ENCODE data around the gene CTNNA3. TPM values are rescaled to one million over a fixed set of nuclear protein-coding genes. Genes with fewer than 3 reads are reported as not detected.

CTNNA3 gene
- total and polyA plus RNA-seq, 4 donors, result 0.16 to 2.4 (median 1.4) TPM

DNA sequence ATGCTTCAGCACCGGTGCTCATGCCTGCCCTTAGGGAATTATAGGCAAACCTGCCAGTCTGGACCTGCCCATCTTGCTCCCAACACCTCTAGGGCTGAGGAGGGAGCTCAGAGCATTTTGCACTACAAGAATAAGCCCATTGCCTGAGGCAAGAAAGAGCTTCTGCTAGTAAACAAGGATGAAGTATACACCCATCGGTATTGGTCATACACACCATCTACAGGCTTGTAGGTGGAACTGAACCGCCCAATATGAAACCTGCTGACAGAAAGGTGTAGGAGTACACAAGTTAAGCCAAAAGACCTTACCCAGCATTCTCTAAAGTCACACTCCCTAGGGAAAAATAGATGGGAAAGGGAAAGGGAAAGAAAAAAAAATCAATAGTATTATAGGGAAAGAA, 1727.1 kb downstream of the CTNNA3 start:
- Histone ChIP-seq H3K9me3 (ENCODE audit: control insufficient read depth in 4 of 4, low read length in 3 of 4) (peaks cover 0 to 2% (median 0%) of the 10 kb centered on the region in 4 donors), H3K4me1 (ENCODE audit: control insufficient read depth in 4 of 4, insufficient read depth in 4 of 4, low read length in 3 of 4) (no peaks in the 10 kb centered on the region), H3K27ac (ENCODE audit: low read depth in 1 of 2, low read length in 2 of 2) (no peak overlapping the region), H3K36me3 (ENCODE audit: control insufficient read depth in 4 of 4, insufficient read depth in 3 of 4, low read depth in 1 of 4, low read length in 3 of 4) (no peaks in the 10 kb centered on the region), H3K4me3 (ENCODE audit: low read depth in 1 of 3, low read length in 3 of 3) (no peak overlapping the region), H3K27me3 (ENCODE audit: control insufficient read depth in 4 of 4, insufficient read depth in 4 of 4, low read length in 3 of 4) (no peaks in the 10 kb centered on the region), H3K9ac (ENCODE audit: low read depth in 1 of 2, low read length in 2 of 2) (no peak overlapping the region)
- 88% methylated on average over 3 of the region's 3 CpGs for WGBS
- TF ChIP-seq FOXA2 (IDR thresholded peaks at IDR 0.05), result no peak
- no peak for DNase-seq (ENCODE audit: low spot score)

DNA sequence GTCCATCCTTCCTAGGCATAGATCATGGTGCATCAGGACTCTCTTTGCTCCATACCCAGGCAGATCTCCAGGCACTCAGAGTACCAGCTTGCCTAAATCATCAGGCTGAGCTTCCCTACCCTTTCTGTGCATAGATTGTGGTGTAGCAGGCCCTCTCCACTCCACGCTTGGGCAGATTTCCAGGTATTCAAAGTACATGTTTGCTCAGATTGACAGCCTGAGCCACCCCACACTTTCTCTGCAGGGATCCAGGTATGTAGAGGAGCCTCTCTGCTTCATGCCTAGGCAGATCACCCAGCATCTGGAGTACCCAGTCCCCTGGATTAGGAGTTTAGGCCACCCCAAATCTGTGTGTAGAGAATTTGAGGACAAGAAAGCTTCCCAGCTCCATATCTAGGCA, 1727.6 kb downstream of the CTNNA3 start:
- Histone ChIP-seq H3K4me1 (ENCODE audit: control insufficient read depth in 4 of 4, insufficient read depth in 4 of 4, low read length in 3 of 4) (no peaks in the 10 kb centered on the region), H3K36me3 (ENCODE audit: control insufficient read depth in 4 of 4, insufficient read depth in 3 of 4, low read depth in 1 of 4, low read length in 3 of 4) (no peaks in the 10 kb centered on the region), H3K9ac (ENCODE audit: low read depth in 1 of 2, low read length in 2 of 2) (no peak overlapping the region), H3K27me3 (ENCODE audit: control insufficient read depth in 4 of 4, insufficient read depth in 4 of 4, low read length in 3 of 4) (no peaks in the 10 kb centered on the region), H3K27ac (ENCODE audit: low read depth in 1 of 2, low read length in 2 of 2) (no peak overlapping the region), H3K9me3 (ENCODE audit: control insufficient read depth in 4 of 4, low read length in 3 of 4) (peaks cover 0 to 2% (median 0%) of the 10 kb centered on the region in 4 donors), H3K4me3 (ENCODE audit: low read depth in 1 of 3, low read length in 3 of 3) (peak overlapping the region in 1 of 3 donors; percentile 33)
- 77% methylated on average over 1 of the region's 1 CpG for WGBS
- DNase-seq (ENCODE audit: low spot score), result no peak
- TF ChIP-seq SP1 (IDR thresholded peaks at IDR 0.05), result no peak
- TF ChIP-seq HNF4A (conservative IDR thresholded peaks at IDR 0.05), result no peak
- TF ChIP-seq, protein P1, sequence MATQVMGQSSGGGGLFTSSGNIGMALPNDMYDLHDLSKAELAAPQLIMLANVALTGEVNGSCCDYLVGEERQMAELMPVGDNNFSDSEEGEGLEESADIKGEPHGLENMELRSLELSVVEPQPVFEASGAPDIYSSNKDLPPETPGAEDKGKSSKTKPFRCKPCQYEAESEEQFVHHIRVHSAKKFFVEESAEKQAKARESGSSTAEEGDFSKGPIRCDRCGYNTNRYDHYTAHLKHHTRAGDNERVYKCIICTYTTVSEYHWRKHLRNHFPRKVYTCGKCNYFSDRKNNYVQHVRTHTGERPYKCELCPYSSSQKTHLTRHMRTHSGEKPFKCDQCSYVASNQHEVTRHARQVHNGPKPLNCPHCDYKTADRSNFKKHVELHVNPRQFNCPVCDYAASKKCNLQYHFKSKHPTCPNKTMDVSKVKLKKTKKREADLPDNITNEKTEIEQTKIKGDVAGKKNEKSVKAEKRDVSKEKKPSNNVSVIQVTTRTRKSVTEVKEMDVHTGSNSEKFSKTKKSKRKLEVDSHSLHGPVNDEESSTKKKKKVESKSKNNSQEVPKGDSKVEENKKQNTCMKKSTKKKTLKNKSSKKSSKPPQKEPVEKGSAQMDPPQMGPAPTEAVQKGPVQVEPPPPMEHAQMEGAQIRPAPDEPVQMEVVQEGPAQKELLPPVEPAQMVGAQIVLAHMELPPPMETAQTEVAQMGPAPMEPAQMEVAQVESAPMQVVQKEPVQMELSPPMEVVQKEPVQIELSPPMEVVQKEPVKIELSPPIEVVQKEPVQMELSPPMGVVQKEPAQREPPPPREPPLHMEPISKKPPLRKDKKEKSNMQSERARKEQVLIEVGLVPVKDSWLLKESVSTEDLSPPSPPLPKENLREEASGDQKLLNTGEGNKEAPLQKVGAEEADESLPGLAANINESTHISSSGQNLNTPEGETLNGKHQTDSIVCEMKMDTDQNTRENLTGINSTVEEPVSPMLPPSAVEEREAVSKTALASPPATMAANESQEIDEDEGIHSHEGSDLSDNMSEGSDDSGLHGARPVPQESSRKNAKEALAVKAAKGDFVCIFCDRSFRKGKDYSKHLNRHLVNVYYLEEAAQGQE (IDR thresholded peaks at IDR 0.05), result no peak
- TF ChIP-seq NR2F2 (IDR thresholded peaks at IDR 0.05), result no peak
- TF ChIP-seq RXRA (IDR thresholded peaks at IDR 0.05), result no peak
- TF ChIP-seq, protein P2, sequence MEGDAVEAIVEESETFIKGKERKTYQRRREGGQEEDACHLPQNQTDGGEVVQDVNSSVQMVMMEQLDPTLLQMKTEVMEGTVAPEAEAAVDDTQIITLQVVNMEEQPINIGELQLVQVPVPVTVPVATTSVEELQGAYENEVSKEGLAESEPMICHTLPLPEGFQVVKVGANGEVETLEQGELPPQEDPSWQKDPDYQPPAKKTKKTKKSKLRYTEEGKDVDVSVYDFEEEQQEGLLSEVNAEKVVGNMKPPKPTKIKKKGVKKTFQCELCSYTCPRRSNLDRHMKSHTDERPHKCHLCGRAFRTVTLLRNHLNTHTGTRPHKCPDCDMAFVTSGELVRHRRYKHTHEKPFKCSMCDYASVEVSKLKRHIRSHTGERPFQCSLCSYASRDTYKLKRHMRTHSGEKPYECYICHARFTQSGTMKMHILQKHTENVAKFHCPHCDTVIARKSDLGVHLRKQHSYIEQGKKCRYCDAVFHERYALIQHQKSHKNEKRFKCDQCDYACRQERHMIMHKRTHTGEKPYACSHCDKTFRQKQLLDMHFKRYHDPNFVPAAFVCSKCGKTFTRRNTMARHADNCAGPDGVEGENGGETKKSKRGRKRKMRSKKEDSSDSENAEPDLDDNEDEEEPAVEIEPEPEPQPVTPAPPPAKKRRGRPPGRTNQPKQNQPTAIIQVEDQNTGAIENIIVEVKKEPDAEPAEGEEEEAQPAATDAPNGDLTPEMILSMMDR (IDR thresholded peaks at IDR 0.05; ENCODE audit: low read depth, low read length, missing input control), result no peak
- TF ChIP-seq, protein P3, sequence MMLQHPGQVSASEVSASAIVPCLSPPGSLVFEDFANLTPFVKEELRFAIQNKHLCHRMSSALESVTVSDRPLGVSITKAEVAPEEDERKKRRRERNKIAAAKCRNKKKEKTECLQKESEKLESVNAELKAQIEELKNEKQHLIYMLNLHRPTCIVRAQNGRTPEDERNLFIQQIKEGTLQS (IDR thresholded peaks at IDR 0.05), result no peak
- TF ChIP-seq GABPA (IDR thresholded peaks at IDR 0.05 in 1 of 2, conservative IDR thresholded peaks at IDR 0.05 in 1 of 2), result no peak
- TF ChIP-seq, protein P4, sequence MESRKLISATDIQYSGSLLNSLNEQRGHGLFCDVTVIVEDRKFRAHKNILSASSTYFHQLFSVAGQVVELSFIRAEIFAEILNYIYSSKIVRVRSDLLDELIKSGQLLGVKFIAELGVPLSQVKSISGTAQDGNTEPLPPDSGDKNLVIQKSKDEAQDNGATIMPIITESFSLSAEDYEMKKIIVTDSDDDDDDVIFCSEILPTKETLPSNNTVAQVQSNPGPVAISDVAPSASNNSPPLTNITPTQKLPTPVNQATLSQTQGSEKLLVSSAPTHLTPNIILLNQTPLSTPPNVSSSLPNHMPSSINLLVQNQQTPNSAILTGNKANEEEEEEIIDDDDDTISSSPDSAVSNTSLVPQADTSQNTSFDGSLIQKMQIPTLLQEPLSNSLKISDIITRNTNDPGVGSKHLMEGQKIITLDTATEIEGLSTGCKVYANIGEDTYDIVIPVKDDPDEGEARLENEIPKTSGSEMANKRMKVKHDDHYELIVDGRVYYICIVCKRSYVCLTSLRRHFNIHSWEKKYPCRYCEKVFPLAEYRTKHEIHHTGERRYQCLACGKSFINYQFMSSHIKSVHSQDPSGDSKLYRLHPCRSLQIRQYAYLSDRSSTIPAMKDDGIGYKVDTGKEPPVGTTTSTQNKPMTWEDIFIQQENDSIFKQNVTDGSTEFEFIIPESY (IDR thresholded peaks at IDR 0.05), result no peak
- TF ChIP-seq HNF4G (IDR thresholded peaks at IDR 0.05), result no peak
- no peak for TF ChIP-seq FOXA2 (IDR thresholded peaks at IDR 0.05)
- no peak for TF ChIP-seq RAD21 (IDR thresholded peaks at IDR 0.05)
